ENCODE measurements around the gene MCTS1.
"Not testable (repeated sequence)": the region's sequence is repeated elsewhere in the genome, so short reads cannot be mapped to it uniquely, and the experiment has no call there.

MCTS1 gene

GRCh38 chrX:120629667-120630537 lies 26.0 kb downstream of the MCTS1 start, which contains the start of gene C1GALT1C1:
Gene C1GALT1C1, minus strand, starts transcription at chrX:120630054. Its CDS starts 2,888 bp downstream, at chrX:120627166.
- H3K4me3 ChIP-seq (ENCODE audit: low read depth, low read length): peak within 1 kb of the TSS; percentile 75
- TF ChIP-seq, protein P1, sequence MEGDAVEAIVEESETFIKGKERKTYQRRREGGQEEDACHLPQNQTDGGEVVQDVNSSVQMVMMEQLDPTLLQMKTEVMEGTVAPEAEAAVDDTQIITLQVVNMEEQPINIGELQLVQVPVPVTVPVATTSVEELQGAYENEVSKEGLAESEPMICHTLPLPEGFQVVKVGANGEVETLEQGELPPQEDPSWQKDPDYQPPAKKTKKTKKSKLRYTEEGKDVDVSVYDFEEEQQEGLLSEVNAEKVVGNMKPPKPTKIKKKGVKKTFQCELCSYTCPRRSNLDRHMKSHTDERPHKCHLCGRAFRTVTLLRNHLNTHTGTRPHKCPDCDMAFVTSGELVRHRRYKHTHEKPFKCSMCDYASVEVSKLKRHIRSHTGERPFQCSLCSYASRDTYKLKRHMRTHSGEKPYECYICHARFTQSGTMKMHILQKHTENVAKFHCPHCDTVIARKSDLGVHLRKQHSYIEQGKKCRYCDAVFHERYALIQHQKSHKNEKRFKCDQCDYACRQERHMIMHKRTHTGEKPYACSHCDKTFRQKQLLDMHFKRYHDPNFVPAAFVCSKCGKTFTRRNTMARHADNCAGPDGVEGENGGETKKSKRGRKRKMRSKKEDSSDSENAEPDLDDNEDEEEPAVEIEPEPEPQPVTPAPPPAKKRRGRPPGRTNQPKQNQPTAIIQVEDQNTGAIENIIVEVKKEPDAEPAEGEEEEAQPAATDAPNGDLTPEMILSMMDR (IDR thresholded peaks at IDR 0.05; ENCODE audit: low read depth, low read length): no peak

DNA sequence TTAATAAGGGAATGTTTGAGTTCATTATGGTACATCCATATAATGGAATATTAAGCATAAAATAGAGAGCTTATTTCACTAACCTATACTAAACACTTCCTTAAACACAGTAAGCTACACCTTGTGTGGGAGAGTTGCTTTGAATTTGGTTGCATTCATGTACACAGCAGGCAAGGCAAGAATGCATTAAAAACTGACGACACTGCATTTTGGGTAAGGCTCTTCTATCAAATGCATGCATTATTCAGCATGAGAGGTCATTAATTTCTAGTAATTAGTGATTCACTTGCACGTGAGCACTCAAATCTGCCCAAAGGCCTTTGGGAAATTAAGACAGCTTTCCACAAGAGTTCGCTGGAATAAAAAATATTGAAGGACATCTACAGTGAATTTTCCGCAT lies 34.7 kb downstream of the MCTS1 start:
- no peak overlapping the region for H3K4me3 ChIP-seq (ENCODE audit: low read depth, low read length)
- TF ChIP-seq, protein P1 (IDR thresholded peaks at IDR 0.05; ENCODE audit: low read depth, low read length): no peak

DNA sequence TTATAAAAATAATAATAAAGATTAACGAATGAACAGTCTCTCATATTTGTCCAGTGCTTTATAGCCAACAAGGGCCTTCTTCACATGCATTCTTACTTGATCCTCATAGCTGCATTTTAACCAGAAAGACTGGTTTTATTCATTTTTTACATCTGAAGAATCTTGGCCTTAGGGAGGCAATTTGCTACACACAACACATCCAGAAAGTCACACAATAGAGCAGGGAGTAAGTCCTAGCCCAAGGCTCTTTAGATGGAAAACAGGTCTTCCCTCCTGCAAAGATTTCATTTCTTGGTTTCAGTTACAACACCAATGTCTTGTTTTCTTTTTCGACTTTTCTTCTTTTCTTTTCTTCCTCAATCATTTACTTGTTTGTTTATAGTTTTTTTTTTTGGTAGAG lies 39.0 kb downstream of the MCTS1 start:
- TF ChIP-seq, protein P1 (IDR thresholded peaks at IDR 0.05; ENCODE audit: low read depth, low read length): no peak
- H3K4me3 ChIP-seq (ENCODE audit: low read depth, low read length): no peak overlapping the region

- no peak overlapping the region for H3K4me3 ChIP-seq (ENCODE audit: low read depth, low read length)
- TF ChIP-seq, protein P1 (IDR thresholded peaks at IDR 0.05; ENCODE audit: low read depth, low read length): no peak
Measured at GRCh38 chrX:120647127-120647526, 43.2 kb downstream of the MCTS1 start.

DNA sequence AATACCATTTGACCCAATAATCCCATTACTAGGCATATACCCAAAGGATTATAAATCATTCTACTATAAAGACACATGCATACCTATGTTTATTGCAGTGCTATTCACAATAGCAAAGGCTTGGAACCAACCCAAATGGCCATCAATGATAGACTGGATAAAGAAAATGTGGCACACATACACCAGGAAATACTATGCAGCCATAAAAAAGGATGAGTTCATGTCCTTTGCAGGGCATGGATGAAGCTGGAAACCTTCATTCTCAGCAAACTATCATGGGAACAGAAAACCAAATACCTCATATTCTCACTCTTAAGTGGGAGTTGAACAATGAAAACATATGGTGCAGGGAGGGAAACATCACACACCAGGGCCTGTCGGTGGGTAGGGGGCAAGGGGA lies 48.4 kb downstream of the MCTS1 start:
- not testable (repeated sequence) for H3K4me3 ChIP-seq (ENCODE audit: low read depth, low read length)

DNA sequence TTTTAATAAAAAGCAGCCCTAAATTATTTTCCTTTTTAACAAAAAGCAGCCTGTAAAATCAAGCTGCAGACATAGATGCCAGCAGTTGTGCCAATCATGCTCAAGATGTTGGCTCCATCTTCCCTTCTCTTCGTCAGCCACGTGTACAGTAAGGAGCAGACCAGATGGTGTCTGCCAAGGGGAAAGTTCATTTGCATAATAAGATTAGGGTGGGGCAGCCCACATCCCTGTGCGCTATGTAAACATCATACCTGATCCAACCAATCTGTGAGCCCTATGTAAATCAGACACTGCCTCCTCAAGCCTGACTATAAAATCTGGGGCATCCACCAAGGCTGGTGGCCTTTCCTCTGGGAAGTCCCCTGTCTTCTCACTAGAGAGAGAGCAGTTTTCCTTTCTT lies 49.1 kb downstream of the MCTS1 start:
- TF ChIP-seq, protein P1 (IDR thresholded peaks at IDR 0.05; ENCODE audit: low read depth, low read length): no peak
- H3K4me3 ChIP-seq (ENCODE audit: low read depth, low read length): no peak overlapping the region

- no peak overlapping the region for H3K4me3 ChIP-seq (ENCODE audit: low read depth, low read length)
- TF ChIP-seq, protein P1 (IDR thresholded peaks at IDR 0.05; ENCODE audit: low read depth, low read length): no peak
Measured at GRCh38 chrX:120660637-120661036, 56.7 kb downstream of the MCTS1 start.
